CD14-positive monocyte (primary cell): ENCODE results near the gene GPR161. TPM values are rescaled to one million over a fixed set of nuclear protein-coding genes. Genes with fewer than 3 reads are reported as not detected.

Experiments used
- DNase-seq, 3 donors: peaks; one replicate each; pipeline ENCODE4 v3.0.0-alpha.2; 2011 to 2022
- H2AFZ ChIP-seq: 2 replicates; pipeline ENCODE4 v1.6.0; 2012; ENCODE audit warnings: mild to moderate bottlenecking, low read depth, low read length, inconsistent platforms; ENCODE audit not compliant: insufficient read depth, poor library complexity, severe bottlenecking
- H3K27ac ChIP-seq, 2 donors: 1 replicate in 1 of 2; 2 replicates in 1 of 2; pipeline ENCODE4 v1.5.1; 2012 to 2013; ENCODE audit warnings: low read length in 2 of 2, control low read depth in 1 of 2, inconsistent platforms in 1 of 2, low read depth in 1 of 2, mild to moderate bottlenecking in 1 of 2
- H3K27me3 ChIP-seq, 2 donors: one replicate each; pipeline versions ENCODE4 v1.6.0 to v1.6.1; 2011 to 2013; ENCODE audit warnings: low read length in 2 of 2; ENCODE audit not compliant: control insufficient read depth in 2 of 2, insufficient read depth in 2 of 2
- H3K36me3 ChIP-seq, 2 donors: replicated peaks in 1 of 2; 1 replicate in 1 of 2; 2 replicates in 1 of 2; pipeline versions ENCODE4 v1.5.1 to v1.6.1; 2012 to 2013; ENCODE audit warnings: low read length in 2 of 2, control low read depth in 1 of 2, inconsistent platforms in 1 of 2, mild to moderate bottlenecking in 1 of 2; ENCODE audit not compliant: insufficient read depth in 2 of 2, control insufficient read depth in 1 of 2
- H3K4me1 ChIP-seq, 2 donors: 1 replicate in 1 of 2; 2 replicates in 1 of 2; pipeline versions ENCODE4 v1.5.1 to v1.6.1; 2012 to 2013; ENCODE audit warnings: low read length in 2 of 2, control low read depth in 1 of 2, inconsistent platforms in 1 of 2, mild to moderate bottlenecking in 1 of 2, moderate library complexity in 1 of 2; ENCODE audit not compliant: insufficient read depth in 2 of 2, control insufficient read depth in 1 of 2
- H3K4me2 ChIP-seq: replicated peaks from 2 replicates; pipeline ENCODE3; 2012; ENCODE audit warnings: low read length, moderate library complexity, mild to moderate bottlenecking; ENCODE audit not compliant: poor library complexity, severe bottlenecking; ENCODE audit errors: extremely low read depth
- H3K4me3 ChIP-seq, 3 experiments: fragments of 200-600 bp in 1 of 3; sonication (generic) in 1 of 3; replicated peaks in 1 of 3; 1 replicate in 2 of 3; 2 replicates in 1 of 3; pipeline ENCODE4 v1.5.1; 2011 to 2013; ENCODE audit warnings: low read length in 3 of 3, mild to moderate bottlenecking in 3 of 3, control low read depth in 2 of 3, low read depth in 2 of 3, inconsistent platforms in 1 of 3, moderate library complexity in 1 of 3
- H3K79me2 ChIP-seq: 2 replicates; pipeline ENCODE4 v1.6.0; 2012; ENCODE audit warnings: mild to moderate bottlenecking, control low read depth, inconsistent platforms, low read length, moderate library complexity; ENCODE audit not compliant: insufficient read depth
- H3K9ac ChIP-seq: 2 replicates; pipeline ENCODE4 v1.6.0; 2017; ENCODE audit warnings: low read length, mild to moderate bottlenecking; ENCODE audit not compliant: insufficient read depth, poor library complexity, severe bottlenecking
- H3K9me3 ChIP-seq, 2 donors: replicated peaks in 1 of 2; 1 replicate in 1 of 2; 2 replicates in 1 of 2; pipeline versions ENCODE4 v1.5.1 to v1.6.1; 2012 to 2013; ENCODE audit warnings: low read length in 2 of 2, control low read depth in 1 of 2; ENCODE audit not compliant: control insufficient read depth in 1 of 2, insufficient read depth in 1 of 2
- H4K20me1 ChIP-seq: 2 replicates; pipeline ENCODE4 v1.6.0; 2012; ENCODE audit warnings: mild to moderate bottlenecking, low read length, control low read depth, moderate library complexity; ENCODE audit not compliant: insufficient read depth
- H3K27ac Mint-ChIP-seq, 7 donors: one replicate each; pipeline ENCODE4 v1.8.0; 2020; ENCODE audit warnings: mild to moderate bottlenecking in 7 of 7, mixed read lengths in 7 of 7, moderate library complexity in 6 of 7, inconsistent platforms in 2 of 7
- H3K27me3 Mint-ChIP-seq, 3 donors: one replicate each; pipeline ENCODE4 v1.8.0; 2021 to 2022; ENCODE audit warnings: low read depth in 3 of 3, mild to moderate bottlenecking in 3 of 3, mixed read lengths in 3 of 3, moderate library complexity in 3 of 3, inconsistent platforms in 1 of 3
- H3K36me3 Mint-ChIP-seq, 2 donors: one replicate each; pipeline ENCODE4 v1.8.0; 2020; ENCODE audit warnings: mixed read lengths in 2 of 2, inconsistent platforms in 1 of 2, mild to moderate bottlenecking in 1 of 2
- H3K4me1 Mint-ChIP-seq: one replicate; pipeline ENCODE4 v1.8.0; 2020; ENCODE audit warnings: mild to moderate bottlenecking, mixed read lengths
- H3K4me3 Mint-ChIP-seq, 2 donors: one replicate each; pipeline ENCODE4 v1.8.0; 2020; ENCODE audit warnings: mild to moderate bottlenecking in 2 of 2, mixed read lengths in 2 of 2, moderate library complexity in 1 of 2
- H3K9me3 Mint-ChIP-seq, 7 donors: one replicate each; pipeline ENCODE4 v1.8.0; 2020 to 2022; ENCODE audit warnings: mixed read lengths in 7 of 7, mild to moderate bottlenecking in 6 of 7, moderate library complexity in 6 of 7, inconsistent platforms in 2 of 7
- WGBS: methylation state at CpG from one replicate; pipeline ENCODE4 v1.1.5; 2013; ENCODE audit warnings: missing lambda C conversion rate; ENCODE audit not compliant: insufficient coverage; 5-methylcytosine and 5-hydroxymethylcytosine counted together
- intact Hi-C, 2 donors: fragments of 100-400 bp; cut with micrococcal nuclease; formaldehyde crosslinking; loops; one replicate each; pipeline versions ENCODE4 v1.15.0 to v1.15.1; 2023
- polyA plus RNA-seq, 3 donors: library from polyadenylated mRNA; depleted of rRNA in 1 of 3; unstranded in 2 of 3; stranded (reverse) in 1 of 3; fragments of 300-500 nt in 2 of 3; fragments of >200 nt in 1 of 3; fragmentation: Illumina TruSeq in 2 of 3; gene quantifications; 1 replicate in 2 of 3; 2 replicates in 1 of 3; pipeline ENCODE4 v1.2.3, GENCODE V29; 2012 to 2021
- TF ChIP-seq, protein P1 (sequence below): fragments of 200-600 bp; IDR thresholded peaks from one replicate; pipeline ENCODE4 v1.8.0; 2022; ENCODE audit warnings: antibody characterized with exemption, mild to moderate bottlenecking

GPR161 gene
- polyA plus RNA-seq, 3 donors, result 0.65 TPM; not detected in 2

DNA sequence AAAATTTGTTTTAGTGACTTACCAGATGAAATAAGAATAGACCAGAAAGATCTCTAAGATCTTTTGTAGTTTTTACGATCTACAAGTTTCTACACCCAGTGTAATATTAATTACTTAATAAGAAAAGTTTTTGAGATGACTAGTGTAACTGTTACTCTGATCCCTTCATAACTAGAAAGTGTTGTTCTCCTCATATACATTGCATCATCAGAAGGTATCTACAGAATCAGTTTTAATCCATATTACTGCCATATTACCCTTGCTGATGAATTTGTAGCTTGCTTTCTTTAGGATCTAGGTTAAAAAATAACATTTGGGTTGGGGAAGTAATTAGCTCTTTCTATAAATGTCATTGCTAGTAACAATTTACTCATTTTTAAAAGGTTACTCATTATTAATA, 72.5 kb downstream of the GPR161 start:
- no peaks in the 10 kb centered on the region for H3K9me3 ChIP-seq
- Mint-ChIP-seq H3K9me3 (no peaks in the 10 kb centered on the region), H3K27ac (no peak overlapping the region), H3K4me1 (no peaks in the 10 kb centered on the region), H3K4me3 (no peak overlapping the region), H3K36me3 (peaks cover 43 to 45% of the 10 kb centered on the region in 2 donors), H3K27me3 (no peaks in the 10 kb centered on the region)
- H4K20me1 ChIP-seq, result no peaks in the 10 kb centered on the region
- H3K4me2 ChIP-seq, result no peak overlapping the region
- H2AFZ ChIP-seq, result no peak overlapping the region
- no peak overlapping the region for H3K4me3 ChIP-seq
- H3K9ac ChIP-seq, result no peak overlapping the region
- no peaks in the 10 kb centered on the region for H3K79me2 ChIP-seq
- WGBS, result no CpG with 5 or more reads among the region's 1 CpG
- no peak overlapping the region for H3K27ac ChIP-seq
- peaks cover 27 to 61% of the 10 kb centered on the region in 2 donors for H3K36me3 ChIP-seq
- TF ChIP-seq, protein P1, sequence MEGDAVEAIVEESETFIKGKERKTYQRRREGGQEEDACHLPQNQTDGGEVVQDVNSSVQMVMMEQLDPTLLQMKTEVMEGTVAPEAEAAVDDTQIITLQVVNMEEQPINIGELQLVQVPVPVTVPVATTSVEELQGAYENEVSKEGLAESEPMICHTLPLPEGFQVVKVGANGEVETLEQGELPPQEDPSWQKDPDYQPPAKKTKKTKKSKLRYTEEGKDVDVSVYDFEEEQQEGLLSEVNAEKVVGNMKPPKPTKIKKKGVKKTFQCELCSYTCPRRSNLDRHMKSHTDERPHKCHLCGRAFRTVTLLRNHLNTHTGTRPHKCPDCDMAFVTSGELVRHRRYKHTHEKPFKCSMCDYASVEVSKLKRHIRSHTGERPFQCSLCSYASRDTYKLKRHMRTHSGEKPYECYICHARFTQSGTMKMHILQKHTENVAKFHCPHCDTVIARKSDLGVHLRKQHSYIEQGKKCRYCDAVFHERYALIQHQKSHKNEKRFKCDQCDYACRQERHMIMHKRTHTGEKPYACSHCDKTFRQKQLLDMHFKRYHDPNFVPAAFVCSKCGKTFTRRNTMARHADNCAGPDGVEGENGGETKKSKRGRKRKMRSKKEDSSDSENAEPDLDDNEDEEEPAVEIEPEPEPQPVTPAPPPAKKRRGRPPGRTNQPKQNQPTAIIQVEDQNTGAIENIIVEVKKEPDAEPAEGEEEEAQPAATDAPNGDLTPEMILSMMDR, result no peak
- DNase-seq, result no peak
- H3K4me1 ChIP-seq, result no peaks in the 10 kb centered on the region
- H3K27me3 ChIP-seq, result no peaks in the 10 kb centered on the region
- intact Hi-C loops, result no loop called here

DNA sequence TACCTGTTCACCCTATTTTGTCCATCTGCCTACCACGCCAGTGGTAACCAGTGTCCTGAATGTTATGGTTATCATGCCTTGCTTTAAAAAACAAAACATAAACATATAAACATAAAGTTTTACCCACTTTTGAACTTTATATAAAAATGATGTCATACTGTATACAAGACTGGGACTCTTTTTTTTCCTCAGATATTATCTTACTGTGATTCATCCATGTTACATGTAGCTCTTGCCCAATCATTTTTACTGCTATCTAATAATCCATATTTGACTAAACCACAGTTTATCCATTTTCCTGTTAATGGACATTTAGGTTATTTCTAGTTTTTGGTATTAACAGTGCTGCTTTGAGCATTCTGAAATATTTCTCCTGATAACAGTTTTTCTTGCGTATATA, 78.8 kb downstream of the GPR161 start:
- peaks cover 0 to 5% (median 3%) of the 10 kb centered on the region in 7 donors for H3K9me3 Mint-ChIP-seq
- Histone ChIP-seq H3K27me3 (no peaks in the 10 kb centered on the region), H3K9ac (no peak overlapping the region), H3K4me3 (no peak overlapping the region), H3K4me1 (peaks cover 6 to 8% of the 10 kb centered on the region in 2 donors), H4K20me1 (no peaks in the 10 kb centered on the region), H3K36me3 (peaks cover 2 to 4% of the 10 kb centered on the region in 2 donors), H3K79me2 (no peaks in the 10 kb centered on the region), H3K27ac (no peak overlapping the region), H2AFZ (no peak overlapping the region), H3K4me2 (no peak overlapping the region), H3K9me3 (no peaks in the 10 kb centered on the region)
- peaks cover 8% of the 10 kb centered on the region for H3K4me1 Mint-ChIP-seq
- intact Hi-C loops, result no loop called here
- WGBS, result no CpG with 5 or more reads among the region's 2 CpGs
- H3K27ac Mint-ChIP-seq, result no peak overlapping the region
- no peaks in the 10 kb centered on the region for H3K27me3 Mint-ChIP-seq
- H3K36me3 Mint-ChIP-seq, result peaks cover 7 to 12% of the 10 kb centered on the region in 2 donors
- no peak overlapping the region for H3K4me3 Mint-ChIP-seq
- no peak for DNase-seq
- TF ChIP-seq, protein P1, result no peak
